Liver (tissue), 9 donors: ENCODE measurements around the gene DOCK2. TPM values are rescaled to one million over a fixed set of nuclear protein-coding genes. Genes with fewer than 3 reads are reported as not detected.

Source experiments
- DNase-seq: peaks from one replicate; pipeline ENCODE4 v3.0.0-alpha.2; 2017; ENCODE audit warnings: low spot score
- H3K27ac ChIP-seq, 2 donors: one replicate each; pipeline ENCODE4 v1.7.0; 2013; ENCODE audit warnings: inconsistent platforms in 2 of 2, low read length in 2 of 2, control low read depth in 1 of 2, low read depth in 1 of 2, mild to moderate bottlenecking in 1 of 2
- H3K27me3 ChIP-seq, 4 donors: one replicate each; pipeline versions ENCODE4 v1.6.1 to v1.7.0; 2013; ENCODE audit warnings: low read length in 3 of 4, inconsistent platforms in 1 of 4, mild to moderate bottlenecking in 1 of 4, moderate library complexity in 1 of 4; ENCODE audit not compliant: control insufficient read depth in 4 of 4, insufficient read depth in 4 of 4
- H3K36me3 ChIP-seq, 4 donors: one replicate each; pipeline versions ENCODE4 v1.6.1 to v1.7.0; 2013; ENCODE audit warnings: low read length in 3 of 4, mild to moderate bottlenecking in 3 of 4, low read depth in 1 of 4, moderate library complexity in 1 of 4; ENCODE audit not compliant: control insufficient read depth in 4 of 4, insufficient read depth in 3 of 4
- H3K4me1 ChIP-seq, 4 donors: one replicate each; pipeline versions ENCODE4 v1.6.1 to v1.7.0; 2013; ENCODE audit warnings: low read length in 3 of 4, mild to moderate bottlenecking in 3 of 4, moderate library complexity in 1 of 4; ENCODE audit not compliant: control insufficient read depth in 4 of 4, insufficient read depth in 4 of 4
- H3K4me3 ChIP-seq, 3 donors: one replicate each; pipeline versions ENCODE4 v1.6.1 to v1.7.0; 2013; ENCODE audit warnings: low read length in 3 of 3, control low read depth in 1 of 3, low read depth in 1 of 3, mild to moderate bottlenecking in 1 of 3
- H3K9ac ChIP-seq, 2 donors: one replicate each; pipeline ENCODE4 v1.7.0; 2013; ENCODE audit warnings: low read length in 2 of 2, mild to moderate bottlenecking in 2 of 2, moderate library complexity in 2 of 2, control low read depth in 1 of 2, low read depth in 1 of 2
- H3K9me3 ChIP-seq, 4 donors: one replicate each; pipeline versions ENCODE4 v1.6.1 to v1.7.0; 2013; ENCODE audit warnings: low read length in 3 of 4; ENCODE audit not compliant: control insufficient read depth in 4 of 4
- ATF3 ChIP-seq: IDR thresholded peaks from 2 replicates; pipeline ENCODE4 v1.6.1; 2016; ENCODE audit warnings: antibody characterized with exemption
- EGR1 ChIP-seq, 2 donors: IDR thresholded peaks; 2 replicates each; pipeline ENCODE4 v1.6.1; 2016 to 2018; ENCODE audit warnings: antibody characterized with exemption in 2 of 2, low read depth in 2 of 2
- FOXA1 ChIP-seq: IDR thresholded peaks from 2 replicates; pipeline ENCODE4 v1.6.1; 2016; ENCODE audit warnings: antibody characterized with exemption
- FOXA2 ChIP-seq: IDR thresholded peaks from 2 replicates; pipeline ENCODE4 v1.6.1; 2016; ENCODE audit warnings: antibody characterized with exemption
- GABPA ChIP-seq, 2 donors: IDR thresholded peaks in 1 of 2; conservative IDR thresholded peaks in 1 of 2; 2 replicates each; pipeline ENCODE4 v1.6.1; 2016; ENCODE audit warnings: antibody characterized with exemption in 2 of 2, mild to moderate bottlenecking in 1 of 2, moderate library complexity in 1 of 2
- HNF4A ChIP-seq, 2 donors: conservative IDR thresholded peaks; 2 replicates each; pipeline ENCODE4 v1.6.1; 2016; ENCODE audit warnings: antibody characterized with exemption in 2 of 2, mild to moderate bottlenecking in 2 of 2
- HNF4G ChIP-seq: IDR thresholded peaks from 2 replicates; pipeline ENCODE4 v1.6.1; 2016; ENCODE audit warnings: antibody characterized with exemption
- JUND ChIP-seq, 2 donors: IDR thresholded peaks; 2 replicates each; pipeline ENCODE4 v1.6.1; 2016; ENCODE audit warnings: antibody characterized with exemption in 2 of 2
- MAX ChIP-seq: IDR thresholded peaks from 2 replicates; pipeline ENCODE4 v1.6.1; 2016; ENCODE audit warnings: antibody characterized with exemption
- NR2F2 ChIP-seq: IDR thresholded peaks from 2 replicates; pipeline ENCODE4 v1.6.1; 2016; ENCODE audit warnings: antibody characterized with exemption
- RAD21 ChIP-seq, 2 donors: IDR thresholded peaks; 2 replicates each; pipeline ENCODE4 v1.6.1; 2016; ENCODE audit warnings: antibody characterized with exemption in 2 of 2, mild to moderate bottlenecking in 2 of 2
- RXRA ChIP-seq, 2 donors: IDR thresholded peaks; 2 replicates each; pipeline ENCODE4 v1.6.1; 2017 to 2018; ENCODE audit warnings: antibody characterized with exemption in 2 of 2, mild to moderate bottlenecking in 1 of 2
- TAF1 ChIP-seq: conservative IDR thresholded peaks from 2 replicates; pipeline ENCODE4 v1.6.1; 2016; ENCODE audit warnings: antibody characterized with exemption, mild to moderate bottlenecking
- YY1 ChIP-seq: IDR thresholded peaks from 2 replicates; pipeline ENCODE4 v1.6.1; 2016; ENCODE audit warnings: antibody characterized with exemption, mild to moderate bottlenecking
- WGBS: extraction: QIAGEN DNeasy Blood & Tissue Kit; methylation state at CpG from one replicate; pipeline ENCODE4 v1.1.7; 2013; 5-methylcytosine and 5-hydroxymethylcytosine counted together
- polyA plus RNA-seq, 2 donors: library from polyadenylated mRNA; stranded (reverse) in 1 of 2; unstranded in 1 of 2; fragments of 200-250 nt in 1 of 2; fragments of >200 nt in 1 of 2; fragmentation: Nextera tagmentation in 1 of 2; extraction: Ambion mirVana in 1 of 2; gene quantifications; one replicate each; pipeline versions ENCODE4 v1.2.1 to v1.2.3, GENCODE V29; 2013 to 2015
- total RNA-seq, 2 donors: library from RNA; depleted of rRNA; stranded (reverse); fragments of >200 nt; gene quantifications; one replicate each; pipeline ENCODE4 v1.2.3, GENCODE V29; 2014
- TF ChIP-seq, protein P1 (sequence below): fragments of 150-350 bp; IDR thresholded peaks from 2 replicates; pipeline ENCODE4 v1.5.1; 2017; ENCODE audit warnings: improper control_type of control experiment, low read depth, low read length; ENCODE audit not compliant: missing input control
- TF ChIP-seq, protein P2 (sequence below): IDR thresholded peaks from 2 replicates; pipeline ENCODE4 v1.6.1; 2016; ENCODE audit warnings: antibody characterized with exemption, mild to moderate bottlenecking
- TF ChIP-seq, protein P3 (sequence below): IDR thresholded peaks from 2 replicates; pipeline ENCODE4 v1.6.1; 2016; ENCODE audit warnings: antibody characterized with exemption
- donor health status: healthy.
- donor health status: healthy.
- donor health status: healthy.
- donor health status: healthy.
- donor health status: healthy.

The DOCK2 gene
- total and polyA plus RNA-seq, 4 donors, result 2.3 to 26.6 (median 8.2) TPM

GRCh38 chr5:170113522-170113900 is 476.4 kb downstream of the DOCK2 start:
- Histone ChIP-seq H3K9me3 (no peaks in the 10 kb centered on the region), H3K4me1 (no peaks in the 10 kb centered on the region), H3K27me3 (no peaks in the 10 kb centered on the region), H3K27ac (no peak overlapping the region), H3K9ac (no peak overlapping the region), H3K4me3 (no peak overlapping the region), H3K36me3 (no peaks in the 10 kb centered on the region)
- TF ChIP-seq HNF4A (conservative IDR thresholded peaks at IDR 0.05), result no peak
- TF ChIP-seq NR2F2, result no peak
- TF ChIP-seq TAF1, result no peak
- TF ChIP-seq EGR1 (IDR thresholded peaks at IDR 0.05; ENCODE audit: low read depth in 2 of 2), result no peak
- TF ChIP-seq HNF4G, result no peak
- no peak for TF ChIP-seq FOXA2
- no peak for TF ChIP-seq MAX
- no peak for TF ChIP-seq YY1
- TF ChIP-seq, protein P1, sequence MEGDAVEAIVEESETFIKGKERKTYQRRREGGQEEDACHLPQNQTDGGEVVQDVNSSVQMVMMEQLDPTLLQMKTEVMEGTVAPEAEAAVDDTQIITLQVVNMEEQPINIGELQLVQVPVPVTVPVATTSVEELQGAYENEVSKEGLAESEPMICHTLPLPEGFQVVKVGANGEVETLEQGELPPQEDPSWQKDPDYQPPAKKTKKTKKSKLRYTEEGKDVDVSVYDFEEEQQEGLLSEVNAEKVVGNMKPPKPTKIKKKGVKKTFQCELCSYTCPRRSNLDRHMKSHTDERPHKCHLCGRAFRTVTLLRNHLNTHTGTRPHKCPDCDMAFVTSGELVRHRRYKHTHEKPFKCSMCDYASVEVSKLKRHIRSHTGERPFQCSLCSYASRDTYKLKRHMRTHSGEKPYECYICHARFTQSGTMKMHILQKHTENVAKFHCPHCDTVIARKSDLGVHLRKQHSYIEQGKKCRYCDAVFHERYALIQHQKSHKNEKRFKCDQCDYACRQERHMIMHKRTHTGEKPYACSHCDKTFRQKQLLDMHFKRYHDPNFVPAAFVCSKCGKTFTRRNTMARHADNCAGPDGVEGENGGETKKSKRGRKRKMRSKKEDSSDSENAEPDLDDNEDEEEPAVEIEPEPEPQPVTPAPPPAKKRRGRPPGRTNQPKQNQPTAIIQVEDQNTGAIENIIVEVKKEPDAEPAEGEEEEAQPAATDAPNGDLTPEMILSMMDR, result no peak
- TF ChIP-seq GABPA (IDR thresholded peaks at IDR 0.05 in 1 of 2, conservative IDR thresholded peaks at IDR 0.05 in 1 of 2), result no peak
- TF ChIP-seq, protein P2, sequence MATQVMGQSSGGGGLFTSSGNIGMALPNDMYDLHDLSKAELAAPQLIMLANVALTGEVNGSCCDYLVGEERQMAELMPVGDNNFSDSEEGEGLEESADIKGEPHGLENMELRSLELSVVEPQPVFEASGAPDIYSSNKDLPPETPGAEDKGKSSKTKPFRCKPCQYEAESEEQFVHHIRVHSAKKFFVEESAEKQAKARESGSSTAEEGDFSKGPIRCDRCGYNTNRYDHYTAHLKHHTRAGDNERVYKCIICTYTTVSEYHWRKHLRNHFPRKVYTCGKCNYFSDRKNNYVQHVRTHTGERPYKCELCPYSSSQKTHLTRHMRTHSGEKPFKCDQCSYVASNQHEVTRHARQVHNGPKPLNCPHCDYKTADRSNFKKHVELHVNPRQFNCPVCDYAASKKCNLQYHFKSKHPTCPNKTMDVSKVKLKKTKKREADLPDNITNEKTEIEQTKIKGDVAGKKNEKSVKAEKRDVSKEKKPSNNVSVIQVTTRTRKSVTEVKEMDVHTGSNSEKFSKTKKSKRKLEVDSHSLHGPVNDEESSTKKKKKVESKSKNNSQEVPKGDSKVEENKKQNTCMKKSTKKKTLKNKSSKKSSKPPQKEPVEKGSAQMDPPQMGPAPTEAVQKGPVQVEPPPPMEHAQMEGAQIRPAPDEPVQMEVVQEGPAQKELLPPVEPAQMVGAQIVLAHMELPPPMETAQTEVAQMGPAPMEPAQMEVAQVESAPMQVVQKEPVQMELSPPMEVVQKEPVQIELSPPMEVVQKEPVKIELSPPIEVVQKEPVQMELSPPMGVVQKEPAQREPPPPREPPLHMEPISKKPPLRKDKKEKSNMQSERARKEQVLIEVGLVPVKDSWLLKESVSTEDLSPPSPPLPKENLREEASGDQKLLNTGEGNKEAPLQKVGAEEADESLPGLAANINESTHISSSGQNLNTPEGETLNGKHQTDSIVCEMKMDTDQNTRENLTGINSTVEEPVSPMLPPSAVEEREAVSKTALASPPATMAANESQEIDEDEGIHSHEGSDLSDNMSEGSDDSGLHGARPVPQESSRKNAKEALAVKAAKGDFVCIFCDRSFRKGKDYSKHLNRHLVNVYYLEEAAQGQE, result no peak
- no peak for TF ChIP-seq FOXA1
- TF ChIP-seq, protein P3, sequence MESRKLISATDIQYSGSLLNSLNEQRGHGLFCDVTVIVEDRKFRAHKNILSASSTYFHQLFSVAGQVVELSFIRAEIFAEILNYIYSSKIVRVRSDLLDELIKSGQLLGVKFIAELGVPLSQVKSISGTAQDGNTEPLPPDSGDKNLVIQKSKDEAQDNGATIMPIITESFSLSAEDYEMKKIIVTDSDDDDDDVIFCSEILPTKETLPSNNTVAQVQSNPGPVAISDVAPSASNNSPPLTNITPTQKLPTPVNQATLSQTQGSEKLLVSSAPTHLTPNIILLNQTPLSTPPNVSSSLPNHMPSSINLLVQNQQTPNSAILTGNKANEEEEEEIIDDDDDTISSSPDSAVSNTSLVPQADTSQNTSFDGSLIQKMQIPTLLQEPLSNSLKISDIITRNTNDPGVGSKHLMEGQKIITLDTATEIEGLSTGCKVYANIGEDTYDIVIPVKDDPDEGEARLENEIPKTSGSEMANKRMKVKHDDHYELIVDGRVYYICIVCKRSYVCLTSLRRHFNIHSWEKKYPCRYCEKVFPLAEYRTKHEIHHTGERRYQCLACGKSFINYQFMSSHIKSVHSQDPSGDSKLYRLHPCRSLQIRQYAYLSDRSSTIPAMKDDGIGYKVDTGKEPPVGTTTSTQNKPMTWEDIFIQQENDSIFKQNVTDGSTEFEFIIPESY, result no peak
- TF ChIP-seq ATF3, result no peak
- TF ChIP-seq JUND (IDR thresholded peaks at IDR 0.05), result no peak
- no peak for TF ChIP-seq RAD21 (IDR thresholded peaks at IDR 0.05)
- TF ChIP-seq RXRA (IDR thresholded peaks at IDR 0.05), result no peak
- no peak for DNase-seq
- 69% methylated on average over 3 of the region's 3 CpGs for WGBS

- WGBS, result 68% methylated on average over 7 of the region's 7 CpGs
- no peaks in the 10 kb centered on the region for H3K4me1 ChIP-seq
- TF ChIP-seq FOXA2, result no peak
- H3K27me3 ChIP-seq, result no peaks in the 10 kb centered on the region
- H3K9ac ChIP-seq, result no peak overlapping the region
- H3K9me3 ChIP-seq, result no peaks in the 10 kb centered on the region
- no peak overlapping the region for H3K4me3 ChIP-seq
- DNase-seq, result no peak
- H3K36me3 ChIP-seq, result no peaks in the 10 kb centered on the region
- H3K27ac ChIP-seq, result no peak overlapping the region
These were observed 477.2 kb downstream of the DOCK2 start for GRCh38 chr5:170114271-170114670.
